ENCODE measurements around the gene GPX3. TPM values are rescaled to one million over a fixed set of nuclear protein-coding genes. Genes with fewer than 3 reads are reported as not detected.

The GPX3 gene
- total and polyA plus RNA-seq, 10 donors = 78.7 to 886 (median 303) TPM

DNA sequence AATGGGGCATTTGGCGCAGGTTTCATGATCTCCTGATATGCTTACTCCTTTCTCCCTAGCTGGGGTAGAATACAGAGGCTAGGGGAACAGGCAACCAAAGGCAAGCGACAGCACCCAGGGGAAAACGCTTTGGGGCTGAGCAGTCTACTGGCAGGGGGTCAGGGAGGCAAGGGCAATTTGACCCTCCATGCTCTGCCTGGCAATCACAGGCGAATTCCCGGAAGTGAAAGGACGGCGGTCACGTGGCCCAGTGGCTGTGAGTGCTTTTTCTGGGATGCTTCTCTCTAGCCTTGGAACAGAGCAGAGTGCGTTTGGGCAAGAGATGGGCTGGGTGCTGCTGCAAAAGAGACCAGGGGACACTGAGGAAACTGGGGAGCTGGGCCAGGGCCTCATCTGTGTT is 5.7 kb downstream of the GPX3 start:
- TF ChIP-seq, protein P1, sequence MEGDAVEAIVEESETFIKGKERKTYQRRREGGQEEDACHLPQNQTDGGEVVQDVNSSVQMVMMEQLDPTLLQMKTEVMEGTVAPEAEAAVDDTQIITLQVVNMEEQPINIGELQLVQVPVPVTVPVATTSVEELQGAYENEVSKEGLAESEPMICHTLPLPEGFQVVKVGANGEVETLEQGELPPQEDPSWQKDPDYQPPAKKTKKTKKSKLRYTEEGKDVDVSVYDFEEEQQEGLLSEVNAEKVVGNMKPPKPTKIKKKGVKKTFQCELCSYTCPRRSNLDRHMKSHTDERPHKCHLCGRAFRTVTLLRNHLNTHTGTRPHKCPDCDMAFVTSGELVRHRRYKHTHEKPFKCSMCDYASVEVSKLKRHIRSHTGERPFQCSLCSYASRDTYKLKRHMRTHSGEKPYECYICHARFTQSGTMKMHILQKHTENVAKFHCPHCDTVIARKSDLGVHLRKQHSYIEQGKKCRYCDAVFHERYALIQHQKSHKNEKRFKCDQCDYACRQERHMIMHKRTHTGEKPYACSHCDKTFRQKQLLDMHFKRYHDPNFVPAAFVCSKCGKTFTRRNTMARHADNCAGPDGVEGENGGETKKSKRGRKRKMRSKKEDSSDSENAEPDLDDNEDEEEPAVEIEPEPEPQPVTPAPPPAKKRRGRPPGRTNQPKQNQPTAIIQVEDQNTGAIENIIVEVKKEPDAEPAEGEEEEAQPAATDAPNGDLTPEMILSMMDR (IDR thresholded peaks at IDR 0.05 in 8 of 11, conservative IDR thresholded peaks at IDR 0.05 in 3 of 11) = no peak
- TF ChIP-seq POLR2A (IDR thresholded peaks at IDR 0.05) (no peak), POLR2AphosphoS5 (IDR thresholded peaks at IDR 0.05) (peak in 2 of 3 donors; percentile 28 to 45)
- no peak for DNase-seq
- intact Hi-C loops (cut with DNase I; ENCODE audit: low total_unique reads) = no loop called here
- Histone ChIP-seq H3K36me3 (peaks cover 0 to 88% (median 51%) of the 10 kb centered on the region in 6 donors), H3K27me3 (replicated peaks in 1 of 7) (no peaks in the 10 kb centered on the region), H3K4me3 (peak overlapping the region in 1 of 8 donors; percentile 80), H3K27ac (peak overlapping the region; percentile 42 to 89 (median 84)), H3K4me1 (peaks cover 9 to 96% (median 61%) of the 10 kb centered on the region in 6 donors), H3K9me3 (no peaks in the 10 kb centered on the region)
- 75 to 83% (median 77%) methylated on average over 9 of the region's 9 CpGs for WGBS, 5 donors

DNA sequence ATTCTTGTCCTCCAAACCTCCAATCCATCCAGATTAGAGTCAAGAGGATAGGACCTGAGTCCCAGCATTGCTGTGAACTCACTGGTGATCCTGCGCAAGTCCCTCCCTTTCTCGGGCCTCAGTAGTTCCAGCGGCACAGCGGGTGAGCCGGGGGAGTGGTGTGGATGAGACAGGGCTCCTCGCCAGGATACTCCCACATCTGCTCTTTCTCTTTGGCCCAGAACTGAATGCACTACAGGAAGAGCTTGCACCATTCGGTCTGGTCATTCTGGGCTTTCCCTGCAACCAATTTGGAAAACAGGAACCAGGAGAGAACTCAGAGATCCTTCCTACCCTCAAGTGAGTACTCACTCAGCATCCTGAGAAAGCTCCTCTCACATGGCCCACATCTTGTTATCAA is 6.3 kb downstream of the GPX3 start:
- intact Hi-C loops (cut with DNase I; ENCODE audit: low total_unique reads) = no loop called here
- DNase-seq = no peak
- Histone ChIP-seq H3K4me3 (peak overlapping the region in 1 of 8 donors; percentile 80), H3K4me1 (peaks cover 9 to 90% (median 55%) of the 10 kb centered on the region in 6 donors), H3K27me3 (replicated peaks in 1 of 7) (no peaks in the 10 kb centered on the region), H3K36me3 (peaks cover 0 to 94% (median 57%) of the 10 kb centered on the region in 6 donors), H3K9me3 (no peaks in the 10 kb centered on the region), H3K27ac (peak overlapping the region; percentile 42 to 89 (median 84))
- peak; percentile 31 to 60 (median 41) for TF ChIP-seq POLR2AphosphoS5 (IDR thresholded peaks at IDR 0.05)
- TF ChIP-seq, protein P1 (IDR thresholded peaks at IDR 0.05 in 8 of 11, conservative IDR thresholded peaks at IDR 0.05 in 3 of 11) = no peak
- WGBS, 5 donors = 61 to 85% (median 72%) methylated on average over 6 to 7 of the region's 7 CpGs

DNA sequence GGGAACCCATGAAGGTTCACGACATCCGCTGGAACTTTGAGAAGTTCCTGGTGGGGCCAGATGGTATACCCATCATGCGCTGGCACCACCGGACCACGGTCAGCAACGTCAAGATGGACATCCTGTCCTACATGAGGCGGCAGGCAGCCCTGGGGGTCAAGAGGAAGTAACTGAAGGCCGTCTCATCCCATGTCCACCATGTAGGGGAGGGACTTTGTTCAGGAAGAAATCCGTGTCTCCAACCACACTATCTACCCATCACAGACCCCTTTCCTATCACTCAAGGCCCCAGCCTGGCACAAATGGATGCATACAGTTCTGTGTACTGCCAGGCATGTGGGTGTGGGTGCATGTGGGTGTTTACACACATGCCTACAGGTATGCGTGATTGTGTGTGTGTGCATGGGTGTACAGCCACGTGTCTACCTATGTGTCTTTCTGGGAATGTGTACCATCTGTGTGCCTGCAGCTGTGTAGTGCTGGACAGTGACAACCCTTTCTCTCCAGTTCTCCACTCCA is 7.6 kb downstream of the GPX3 start:
- Histone ChIP-seq H3K4me1 (peaks cover 9 to 76% (median 47%) of the 10 kb centered on the region in 6 donors), H3K36me3 (peaks cover 0 to 94% (median 69%) of the 10 kb centered on the region in 6 donors), H3K9me3 (no peaks in the 10 kb centered on the region), H3K27me3 (replicated peaks in 1 of 7) (no peaks in the 10 kb centered on the region), H3K4me3 (no peak overlapping the region), H3K27ac (peak overlapping the region; percentile 53 to 89 (median 84))
- TF ChIP-seq POLR2A (IDR thresholded peaks at IDR 0.05) = no peak
- TF ChIP-seq, protein P1 (IDR thresholded peaks at IDR 0.05 in 8 of 11, conservative IDR thresholded peaks at IDR 0.05 in 3 of 11) = no peak
- peak in 2 of 3 donors; percentile 73 to 74 for TF ChIP-seq POLR2AphosphoS5 (IDR thresholded peaks at IDR 0.05)
- intact Hi-C loops (cut with DNase I; ENCODE audit: low total_unique reads) = no loop called here
- DNase-seq = no peak
- WGBS, 5 donors = 62 to 77% (median 69%) methylated on average over 11 of the region's 11 CpGs

DNA sequence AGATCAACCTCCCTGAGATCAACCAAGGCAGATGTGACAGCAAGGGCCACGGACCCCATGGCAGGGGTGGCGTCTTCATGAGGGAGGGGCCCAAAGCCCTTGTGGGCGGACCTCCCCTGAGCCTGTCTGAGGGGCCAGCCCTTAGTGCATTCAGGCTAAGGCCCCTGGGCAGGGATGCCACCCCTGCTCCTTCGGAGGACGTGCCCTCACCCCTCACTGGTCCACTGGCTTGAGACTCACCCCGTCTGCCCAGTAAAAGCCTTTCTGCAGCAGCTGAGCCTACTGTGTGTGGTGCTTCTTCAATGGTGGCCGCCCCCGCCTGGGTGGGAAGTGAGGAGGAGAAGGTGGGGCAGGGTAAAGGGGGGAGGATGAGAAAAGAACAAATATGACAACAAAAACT is 8.3 kb downstream of the GPX3 start:
- no peak overlapping the region for H3K4me3 ChIP-seq
- H3K9me3 ChIP-seq = no peaks in the 10 kb centered on the region
- TF ChIP-seq POLR2AphosphoS5 (IDR thresholded peaks at IDR 0.05) = peak in 2 of 3 donors; percentile 55 to 82
- no peak for TF ChIP-seq POLR2A (IDR thresholded peaks at IDR 0.05)
- intact Hi-C loops (cut with DNase I; ENCODE audit: low total_unique reads) = no loop called here
- 89 to 95% (median 92%) methylated on average over 5 to 8 of the region's 8 CpGs for WGBS, 5 donors
- no peaks in the 10 kb centered on the region for H3K27me3 ChIP-seq (replicated peaks in 1 of 7)
- H3K36me3 ChIP-seq = peaks cover 0 to 100% (median 76%) of the 10 kb centered on the region in 6 donors
- H3K4me1 ChIP-seq = peaks cover 9 to 69% (median 41%) of the 10 kb centered on the region in 6 donors
- DNase-seq = no peak
- peak overlapping the region in 6 of 8 donors; percentile 23 to 89 (median 86) for H3K27ac ChIP-seq

Data from spleen (tissue), 11 donors.